Left lung (tissue), 10 donors: ENCODE data around the gene ERGIC2. TPM values are rescaled to one million over a fixed set of nuclear protein-coding genes. Genes with fewer than 3 reads are reported as not detected.

Source experiments
- ATAC-seq: fragments of 200-7000 bp; cut with Tn5 transposase; one replicate; pipeline ENCODE4 v1.9.1; 2020; ENCODE audit warnings: moderate library complexity
- DNase-seq, 4 donors: peaks; one replicate each; pipeline ENCODE4 v3.0.0-alpha.2; 2013 to 2020
- H3K27ac ChIP-seq, 2 donors: fragments of 200-600 bp; sonication (generic) in 1 of 2; one replicate each; pipeline versions ENCODE4 v1.5.0 to v1.8.0; 2020 to 2021
- H3K27me3 ChIP-seq, 2 donors: fragments of 200-600 bp; sonication (generic) in 1 of 2; one replicate each; pipeline versions ENCODE4 v1.5.0 to v1.8.0; 2020 to 2021
- H3K36me3 ChIP-seq, 2 donors: fragments of 200-600 bp; sonication (generic) in 1 of 2; one replicate each; pipeline versions ENCODE4 v1.5.0 to v1.8.0; 2020 to 2021
- H3K4me1 ChIP-seq, 2 donors: fragments of 200-600 bp; one replicate each; pipeline ENCODE4 v1.8.0; 2021
- H3K4me3 ChIP-seq, 2 donors: fragments of 200-600 bp; sonication (generic) in 1 of 2; one replicate each; pipeline versions ENCODE4 v1.5.0 to v1.8.0; 2020 to 2021; ENCODE audit warnings: mild to moderate bottlenecking in 1 of 2
- H3K9me3 ChIP-seq, 2 donors: fragments of 200-600 bp; sonication (generic) in 1 of 2; one replicate each; pipeline versions ENCODE4 v1.5.0 to v1.8.0; 2020 to 2021
- CTCF ChIP-seq, 2 donors: fragments of 200-600 bp; sonication (generic) in 1 of 2; IDR thresholded peaks; one replicate each; pipeline versions ENCODE4 v1.5.0 to v1.8.0; 2021; ENCODE audit warnings: antibody characterized with exemption in 2 of 2
- intact Hi-C, 2 donors: fragments of 100-400 bp; cut with DNase I; formaldehyde crosslinking; loops; one replicate each; pipeline versions ENCODE4 v1.11.2 to v1.14.2; 2022
- polyA plus RNA-seq, 6 donors: library from polyadenylated mRNA; unstranded; fragments of 120-200 nt; gene quantifications; one replicate each; pipeline ENCODE4 v1.2.1, GENCODE V29; 2013; ENCODE audit not compliant: insufficient read length in 6 of 6
- total RNA-seq, 2 donors: library from RNA; stranded (reverse); fragmentation: NEBNext Ultra II Directional; extraction: Animal tissue kit (Norgen Biotek cat#: 25700); gene quantifications; one replicate each; pipeline ENCODE4 v1.2.1, GENCODE V29; 2021
- donor health status: DM: no; HTN: yes; CAD: no.
- donor health status: DM: no; HTN: no; CAD: no.

The ERGIC2 gene
- total and polyA plus RNA-seq, 8 donors = 78.5 to 95.1 (median 84.4) TPM

- intact Hi-C loops = no loop called here
- ATAC-seq (no peak), DNase-seq (peak in 2 of 4 donors; percentile 9 to 17)
- Histone ChIP-seq H3K4me1 (peaks cover 0 to 3% of the 10 kb centered on the region in 2 donors), H3K4me3 (no peak overlapping the region), H3K36me3 (peaks cover 0 to 60% of the 10 kb centered on the region in 2 donors), H3K27me3 (no peaks in the 10 kb centered on the region), H3K9me3 (no peaks in the 10 kb centered on the region), H3K27ac (no peak overlapping the region)
- TF ChIP-seq CTCF (IDR thresholded peaks at IDR 0.05) = no peak
These were observed 30.9 kb downstream of the ERGIC2 start for GRCh38 chr12:29350080-29350479.

- Histone ChIP-seq H3K36me3 (peaks cover 0 to 67% of the 10 kb centered on the region in 2 donors), H3K4me1 (peaks cover 0 to 3% of the 10 kb centered on the region in 2 donors), H3K9me3 (no peaks in the 10 kb centered on the region), H3K27ac (no peak overlapping the region), H3K27me3 (no peaks in the 10 kb centered on the region), H3K4me3 (no peak overlapping the region)
- intact Hi-C loops = no loop called here
- DNase-seq (no peak), ATAC-seq (no peak)
- no peak for TF ChIP-seq CTCF (IDR thresholded peaks at IDR 0.05)
These were observed 34.1 kb downstream of the ERGIC2 start for GRCh38 chr12:29346769-29347421.

GRCh38 chr12:29343022-29343799 lies 37.8 kb downstream of the ERGIC2 start:
- peaks cover 0 to 96% of the 10 kb centered on the region in 2 donors for H3K36me3 ChIP-seq
- no peak for DNase-seq
- no peak overlapping the region for H3K4me3 ChIP-seq
- ATAC-seq = no peak
- no peak for TF ChIP-seq CTCF (IDR thresholded peaks at IDR 0.05)
- intact Hi-C loops = no loop called here
- H3K27me3 ChIP-seq = no peaks in the 10 kb centered on the region
- H3K9me3 ChIP-seq = no peaks in the 10 kb centered on the region
- no peaks in the 10 kb centered on the region for H3K4me1 ChIP-seq
- H3K27ac ChIP-seq = no peak overlapping the region

- Histone ChIP-seq H3K4me3 (no peak overlapping the region), H3K27ac (no peak overlapping the region), H3K27me3 (no peaks in the 10 kb centered on the region), H3K4me1 (no peaks in the 10 kb centered on the region), H3K9me3 (no peaks in the 10 kb centered on the region), H3K36me3 (peaks cover 0 to 68% of the 10 kb centered on the region in 2 donors)
- ATAC-seq (no peak), DNase-seq (no peak)
- TF ChIP-seq CTCF (IDR thresholded peaks at IDR 0.05) = no peak
- intact Hi-C loops = no loop called here
These were observed 43.6 kb downstream of the ERGIC2 start for GRCh38 chr12:29337325-29337724.

DNA sequence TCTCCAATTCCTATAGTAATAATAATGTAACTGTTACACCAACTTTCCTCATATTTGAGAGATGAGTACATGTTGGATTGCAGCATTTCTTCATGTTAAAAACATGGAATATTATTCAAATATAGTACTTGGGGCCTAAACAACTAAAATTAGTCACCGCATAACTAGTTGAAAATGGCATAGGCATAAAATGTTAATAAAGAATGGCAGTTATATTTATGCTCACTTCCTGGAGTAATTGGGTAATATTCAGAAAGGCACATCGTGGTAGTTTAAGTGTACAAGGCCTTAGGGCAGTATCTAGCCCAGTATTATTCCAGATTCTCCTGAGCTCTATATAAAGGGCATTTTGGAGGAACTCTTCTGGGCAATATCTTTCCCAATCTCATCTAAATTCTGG lies 46.0 kb downstream of the ERGIC2 start:
- Histone ChIP-seq H3K4me3 (no peak overlapping the region), H3K4me1 (no peaks in the 10 kb centered on the region), H3K27ac (no peak overlapping the region), H3K9me3 (no peaks in the 10 kb centered on the region), H3K27me3 (no peaks in the 10 kb centered on the region), H3K36me3 (peaks cover 0 to 48% of the 10 kb centered on the region in 2 donors)
- TF ChIP-seq CTCF (IDR thresholded peaks at IDR 0.05) = no peak
- ATAC-seq (no peak), DNase-seq (no peak)
- intact Hi-C loops = no loop called here
